Measurements from ENCODE around the gene HSD17B3.
"Not testable (repeated sequence)": the region's sequence is repeated elsewhere in the genome, so short reads cannot be mapped to it uniquely, and the experiment has no call there.

HSD17B3 gene

GRCh38 chr9:96195541-96195940 is 106.4 kb downstream of the HSD17B3 start:
- DNase-seq (ENCODE audit: low read depth in 2 of 2): no peak

- no peak for DNase-seq (ENCODE audit: low read depth in 2 of 2)
Measured at GRCh38 chr9:96193236-96193755, 108.7 kb downstream of the HSD17B3 start.

- no peak for DNase-seq (ENCODE audit: low read depth in 2 of 2)
Measured at GRCh38 chr9:96192710-96193109, 109.3 kb downstream of the HSD17B3 start.

DNA sequence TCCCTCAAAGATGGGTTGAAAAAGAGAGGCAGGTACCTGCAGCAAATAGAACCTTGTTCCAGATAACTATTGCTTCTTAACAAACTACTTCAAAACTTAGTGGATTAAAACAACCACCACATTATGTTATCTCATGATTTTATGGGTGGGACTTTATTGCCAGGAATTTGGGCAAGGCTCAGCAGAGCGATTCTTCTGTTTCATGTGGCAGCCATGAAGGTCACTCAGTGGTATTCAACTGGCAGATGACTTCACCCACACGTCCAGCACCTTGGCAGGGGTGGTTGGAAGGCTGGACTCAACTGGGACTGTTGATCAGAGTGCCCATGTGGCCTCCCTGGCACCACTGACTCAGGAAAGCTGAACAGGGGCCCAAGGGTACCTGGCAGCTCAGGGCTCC is 112.0 kb downstream of the HSD17B3 start:
- no peak for DNase-seq (ENCODE audit: low read depth in 2 of 2)

- not testable (repeated sequence) for DNase-seq (ENCODE audit: low read depth in 2 of 2)
Measured at GRCh38 chr9:96189581-96189980, 112.4 kb downstream of the HSD17B3 start.

- no peak for DNase-seq (ENCODE audit: low read depth in 2 of 2)
Measured at GRCh38 chr9:96188571-96188970, 113.4 kb downstream of the HSD17B3 start.

- no peak for DNase-seq (ENCODE audit: low read depth in 2 of 2)
Measured at GRCh38 chr9:96187151-96187555, 114.8 kb downstream of the HSD17B3 start.

DNA sequence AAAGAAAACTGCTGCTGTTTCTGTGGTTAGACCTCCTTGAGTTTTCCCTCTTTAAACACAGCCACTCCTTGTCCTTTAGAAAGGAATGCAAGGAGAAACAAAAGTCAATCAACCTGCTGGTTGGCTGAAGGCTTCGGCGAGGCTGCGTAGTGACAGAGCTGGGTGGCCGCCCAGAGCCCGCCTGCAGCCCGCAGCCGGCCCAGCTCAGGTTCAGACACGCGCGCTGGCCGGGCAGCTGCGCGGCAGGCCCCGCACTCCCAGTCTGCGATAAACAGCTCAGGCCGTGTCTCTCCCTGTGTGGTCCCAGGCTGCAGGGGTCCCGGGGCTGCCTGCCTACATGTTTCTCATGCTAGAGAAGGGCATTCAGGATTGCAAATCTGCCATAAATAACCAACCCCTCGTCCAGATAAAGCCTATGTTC is 115.4 kb downstream of the HSD17B3 start:
- no peak for DNase-seq (ENCODE audit: low read depth in 2 of 2)

GRCh38 chr9:96185518-96186156 is 116.3 kb downstream of the HSD17B3 start:
- DNase-seq (ENCODE audit: low read depth in 2 of 2): no peak

Data from activated CD8-positive, alpha-beta memory T cell treated with anti-CD3 and anti-CD28 coated beads for 4 hours (primary cell).